Right lobe of liver (tissue), 6 donors: Measurements from ENCODE around the gene C17orf107. TPM values are rescaled to one million over a fixed set of nuclear protein-coding genes. Genes with fewer than 3 reads are reported as not detected.

Experiments used
- ATAC-seq, 4 donors: fragments of 200-7000 bp; cut with Tn5 transposase; one replicate each; pipeline ENCODE4 v1.9.1; 2020; ENCODE audit warnings: mild to moderate bottlenecking in 4 of 4, moderate library complexity in 4 of 4
- DNase-seq, 3 donors: peaks; one replicate each; pipeline ENCODE4 v3.0.0-alpha.2; 2020
- H3K27ac ChIP-seq, 3 donors: fragments of 200-600 bp; one replicate each; pipeline ENCODE4 v1.8.0; 2022
- H3K27me3 ChIP-seq, 2 donors: fragments of 200-600 bp; one replicate each; pipeline ENCODE4 v1.8.0; 2022
- H3K36me3 ChIP-seq, 4 donors: fragments of 200-600 bp; sonication (generic) in 1 of 4; one replicate each; pipeline versions ENCODE4 v1.5.1 to v1.8.0; 2017 to 2022; ENCODE audit warnings: control low read depth in 1 of 4
- H3K4me1 ChIP-seq, 4 donors: fragments of 200-600 bp; sonication (generic) in 1 of 4; one replicate each; pipeline versions ENCODE4 v1.5.1 to v1.8.0; 2017 to 2022; ENCODE audit warnings: control low read depth in 1 of 4
- H3K4me3 ChIP-seq, 3 donors: fragments of 200-600 bp; one replicate each; pipeline ENCODE4 v1.8.0; 2022
- H3K9me3 ChIP-seq, 4 donors: fragments of 200-600 bp; sonication (generic) in 1 of 4; one replicate each; pipeline versions ENCODE4 v1.5.1 to v1.8.0; 2017 to 2022; ENCODE audit warnings: control low read depth in 1 of 4
- CTCF ChIP-seq, 4 donors: fragments of 200-600 bp in 3 of 4; fragments of 450-650 bp in 1 of 4; IDR thresholded peaks; one replicate each; pipeline versions ENCODE4 v1.5.1 to v1.8.0; 2016 to 2022; ENCODE audit warnings: antibody characterized with exemption in 4 of 4, mild to moderate bottlenecking in 2 of 4
- POLR2A ChIP-seq: fragments of 450-650 bp; IDR thresholded peaks from one replicate; pipeline ENCODE4 v1.6.1; 2017; ENCODE audit warnings: antibody characterized with exemption, mild to moderate bottlenecking
- WGBS: methylation state at CpG from one replicate; pipeline ENCODE4 v1.1.6; 2018; ENCODE audit warnings: low coverage, low lambda C conversion rate; ENCODE audit not compliant: insufficient coverage; ENCODE audit errors: missing lambda C conversion rate; 5-methylcytosine and 5-hydroxymethylcytosine counted together
- intact Hi-C, 2 donors: fragments of 100-400 bp; cut with DNase I; formaldehyde crosslinking; loops; one replicate each; pipeline versions ENCODE4 v1.11.2 to v1.14.1; 2022
- total RNA-seq, 6 experiments: library from RNA; depleted of rRNA in 2 of 6; stranded (reverse); fragments of >200 nt in 2 of 6; fragmentation: NEBNext Ultra II Directional in 3 of 6; extraction: Animal tissue kit (Norgen Biotek cat#: 25700) in 3 of 6; gene quantifications; one replicate each; pipeline versions ENCODE4 v1.1.0 to v1.2.4, GENCODE V29; 2016 to 2023
- donor health status: DM: no; HTN: yes; CAD: no.
- donor health status: DM: no; HTN: no; CAD: no.
- donor health status: DM: no; HTN: no; CAD: no.
- donor health status: DM: no; HTN: yes; CAD: no.
- donor health status: DM: no; HTN: yes; CAD: no.

Gene C17orf107
- total RNA-seq, 6 experiments from 2014 or later, result 1.6 to 4.0 (median 3.2) TPM

GRCh38 chr17:4900231-4901107 is 1.1 kb downstream of the C17orf107 start:
- 70% methylated on average over 20 of the region's 65 CpGs for WGBS
- intact Hi-C loops, result loop anchor here in 1 of 2 donors (5.0 kb wide), 1 partner anchor 162 kb away; no protein-coding TSS in a partner anchor
- Histone ChIP-seq H3K27me3 (no peaks in the 10 kb centered on the region), H3K4me3 (peak overlapping the region; percentile 27 to 60 (median 52)), H3K4me1 (peaks cover 0 to 32% (median 13%) of the 10 kb centered on the region in 4 donors), H3K27ac (peak overlapping the region in 1 of 3 donors; percentile 62), H3K36me3 (peaks cover 0 to 14% (median 0%) of the 10 kb centered on the region in 4 donors), H3K9me3 (no peaks in the 10 kb centered on the region)
- DNase-seq (peak in 2 of 3 donors; percentile 48 to 74), ATAC-seq (peak in 1 of 4 donors; percentile 5)
- no peak for TF ChIP-seq POLR2A
- no peak for TF ChIP-seq CTCF (IDR thresholded peaks at IDR 0.05)

GRCh38 chr17:4901108-4901647 is 1.8 kb downstream of the C17orf107 start:
- Histone ChIP-seq H3K4me1 (peaks cover 0 to 32% (median 13%) of the 10 kb centered on the region in 4 donors), H3K9me3 (no peaks in the 10 kb centered on the region), H3K27me3 (no peaks in the 10 kb centered on the region), H3K36me3 (peaks cover 0 to 11% (median 0%) of the 10 kb centered on the region in 4 donors), H3K4me3 (peak overlapping the region in 1 of 3 donors; percentile 27), H3K27ac (peak overlapping the region in 1 of 3 donors; percentile 62)
- ATAC-seq (no peak), DNase-seq (no peak)
- intact Hi-C loops, result loop anchor here in 1 of 2 donors (5.0 kb wide), 1 partner anchor 161 kb away; no protein-coding TSS in a partner anchor
- 86% methylated on average over 5 of the region's 37 CpGs for WGBS
- TF ChIP-seq POLR2A, result no peak
- no peak for TF ChIP-seq CTCF (IDR thresholded peaks at IDR 0.05)

- H3K9me3 ChIP-seq, result no peaks in the 10 kb centered on the region
- peaks cover 0 to 5% (median 0%) of the 10 kb centered on the region in 4 donors for H3K36me3 ChIP-seq
- H3K27ac ChIP-seq, result peak overlapping the region in 2 of 3 donors; percentile 43 to 75
- TF ChIP-seq POLR2A (no peak), CTCF (IDR thresholded peaks at IDR 0.05) (no peak)
- H3K4me1 ChIP-seq, result peaks cover 0 to 32% (median 13%) of the 10 kb centered on the region in 4 donors
- intact Hi-C loops, result loop anchor here in 1 of 2 donors (5.0 kb wide), 1 partner anchor 161 kb away; no protein-coding TSS in a partner anchor
- no peaks in the 10 kb centered on the region for H3K27me3 ChIP-seq
- ATAC-seq (peak; percentile 8 to 62 (median 43)), DNase-seq (peak in 2 of 3 donors; percentile 68 to 87)
- WGBS, result 68% methylated on average over 13 of the region's 48 CpGs
- H3K4me3 ChIP-seq, result peak overlapping the region in 1 of 3 donors; percentile 27
Observed at GRCh38 chr17:4901648-4902344, 2.5 kb downstream of the C17orf107 start.

GRCh38 chr17:4902540-4902939 is 3.2 kb downstream of the C17orf107 start:
- no peak for ATAC-seq
- Histone ChIP-seq H3K4me1 (peaks cover 0 to 27% (median 13%) of the 10 kb centered on the region in 4 donors), H3K27ac (peak overlapping the region in 1 of 3 donors; percentile 75), H3K9me3 (no peaks in the 10 kb centered on the region), H3K36me3 (no peaks in the 10 kb centered on the region), H3K27me3 (no peaks in the 10 kb centered on the region), H3K4me3 (no peak overlapping the region)
- DNase-seq, result peak in 1 of 3 donors; percentile 53
- TF ChIP-seq POLR2A, result no peak
- no peak for TF ChIP-seq CTCF (IDR thresholded peaks at IDR 0.05)
- intact Hi-C loops, result loop anchor here in 1 of 2 donors (5.0 kb wide), 1 partner anchor 160 kb away; no protein-coding TSS in a partner anchor
- WGBS, result 40% methylated on average over 4 of the region's 8 CpGs
